Skeletal muscle satellite cell (primary cell): Measurements from ENCODE around the gene AKT1.

Experiments
- H3K27me3 ChIP-seq: 2 replicates; pipeline ENCODE4 v1.7.0; 2013; ENCODE audit warnings: low read length; ENCODE audit not compliant: control insufficient read depth, insufficient read depth
- H3K36me3 ChIP-seq: 2 replicates; pipeline ENCODE4 v1.7.0; 2013; ENCODE audit warnings: mild to moderate bottlenecking, control low read depth, low read length; ENCODE audit not compliant: insufficient read depth
- H3K4me1 ChIP-seq: 2 replicates; pipeline ENCODE4 v1.7.0; 2013; ENCODE audit warnings: low read length; ENCODE audit not compliant: control insufficient read depth, insufficient read depth
- H3K4me2 ChIP-seq: 2 replicates; pipeline ENCODE4 v1.7.0; 2013; ENCODE audit warnings: mild to moderate bottlenecking, low read length
- H3K4me3 ChIP-seq: 2 replicates; pipeline ENCODE4 v1.7.0; 2013; ENCODE audit warnings: low read length
- H3K9ac ChIP-seq: 2 replicates; pipeline ENCODE4 v1.7.0; 2013; ENCODE audit warnings: mild to moderate bottlenecking, low read depth, low read length, moderate library complexity
- H3K9me3 ChIP-seq: replicated peaks from 2 replicates; pipeline ENCODE4 v1.7.0; 2013; ENCODE audit warnings: mild to moderate bottlenecking, control low read depth, low read length

Gene AKT1

DNA sequence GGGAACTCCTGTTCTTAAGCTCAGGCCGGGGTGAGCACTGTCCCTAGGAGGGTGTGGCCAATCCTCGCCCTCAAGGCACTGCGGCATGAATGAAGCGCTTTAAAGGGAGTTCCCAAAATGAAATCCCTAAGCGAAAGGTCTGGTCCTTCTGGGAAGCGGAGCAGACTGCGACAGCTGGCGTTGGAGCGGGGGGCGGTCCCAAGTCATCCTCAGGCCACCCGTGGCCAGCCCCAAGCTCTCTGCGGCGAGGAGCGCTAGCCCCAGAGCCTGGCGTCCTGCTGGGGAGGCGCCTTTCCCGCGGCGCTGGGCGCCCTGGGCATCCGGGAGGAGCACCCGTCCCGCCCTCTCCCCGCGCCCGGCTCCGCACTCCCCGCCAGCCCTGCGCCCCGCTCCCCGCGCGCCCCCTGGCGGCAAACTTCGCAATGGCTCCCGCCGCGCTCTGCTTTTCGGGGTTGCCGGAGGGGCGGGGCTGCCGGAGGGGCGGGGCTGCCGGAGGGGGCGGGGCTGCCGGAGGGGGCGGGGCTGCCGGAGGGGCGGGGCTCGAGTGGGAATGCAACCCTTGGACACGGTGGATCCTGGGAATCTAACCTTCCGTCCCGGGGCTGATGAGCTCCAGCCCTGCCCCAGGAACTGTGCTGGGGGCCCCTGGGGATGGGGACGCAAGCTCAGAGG lies 30.8 kb upstream of the AKT1 start:
- H3K27me3 ChIP-seq = no peaks in the 10 kb centered on the region
- H3K9me3 ChIP-seq = no peaks in the 10 kb centered on the region
- H3K4me3 ChIP-seq = peak overlapping the region; percentile 76
- H3K4me1 ChIP-seq = peaks cover 19% of the 10 kb centered on the region
- H3K4me2 ChIP-seq = peak overlapping the region; percentile 98
- no peaks in the 10 kb centered on the region for H3K36me3 ChIP-seq
- H3K9ac ChIP-seq = peak overlapping the region; percentile 66

GRCh38 chr14:104824353-104824997 lies 28.9 kb upstream of the AKT1 start:
- Histone ChIP-seq H3K27me3 (no peaks in the 10 kb centered on the region), H3K9me3 (no peaks in the 10 kb centered on the region), H3K9ac (no peak overlapping the region), H3K4me1 (peaks cover 19% of the 10 kb centered on the region), H3K4me3 (no peak overlapping the region), H3K36me3 (no peaks in the 10 kb centered on the region), H3K4me2 (no peak overlapping the region)

- Histone ChIP-seq H3K9me3 (no peaks in the 10 kb centered on the region), H3K27me3 (no peaks in the 10 kb centered on the region), H3K4me1 (peaks cover 19% of the 10 kb centered on the region), H3K4me3 (no peak overlapping the region), H3K36me3 (no peaks in the 10 kb centered on the region), H3K9ac (no peak overlapping the region), H3K4me2 (no peak overlapping the region)
Measured at GRCh38 chr14:104822821-104823615, 27.5 kb upstream of the AKT1 start.

DNA sequence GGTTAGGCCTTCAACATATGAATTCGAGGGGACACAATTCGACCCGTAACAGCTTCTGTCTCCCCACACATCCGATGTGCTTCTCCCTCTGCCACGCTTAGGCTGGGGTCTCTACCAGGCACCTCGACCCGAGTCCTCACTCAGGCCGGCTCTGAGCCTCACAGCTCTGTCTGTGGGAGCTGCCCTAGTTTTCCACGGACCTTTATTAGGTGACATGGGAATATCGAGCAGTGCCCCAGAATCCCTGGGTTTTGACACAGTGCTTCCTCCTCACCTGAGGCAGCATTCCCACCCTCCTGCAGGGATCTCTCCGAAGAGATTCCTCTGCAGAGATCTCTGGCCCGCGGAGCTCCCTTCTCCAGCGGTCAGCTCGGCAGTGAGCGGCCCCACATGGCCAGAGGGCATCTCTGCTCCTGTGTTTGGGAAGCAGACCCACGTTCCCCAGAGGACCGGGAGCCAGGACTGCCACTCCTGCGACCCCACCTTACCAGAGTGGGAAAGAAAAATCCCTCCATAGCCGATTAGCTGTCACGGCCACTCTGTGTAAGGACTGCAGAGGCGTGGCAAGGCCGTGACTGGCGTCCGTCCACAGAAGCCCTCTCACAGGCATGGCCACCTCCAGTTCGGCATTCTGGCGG lies 26.5 kb upstream of the AKT1 start:
- H3K36me3 ChIP-seq = no peaks in the 10 kb centered on the region
- no peak overlapping the region for H3K9ac ChIP-seq
- peaks cover 10% of the 10 kb centered on the region for H3K4me1 ChIP-seq
- no peak overlapping the region for H3K4me2 ChIP-seq
- H3K4me3 ChIP-seq = no peak overlapping the region
- no peaks in the 10 kb centered on the region for H3K9me3 ChIP-seq
- H3K27me3 ChIP-seq = no peaks in the 10 kb centered on the region

- H3K9ac ChIP-seq = no peak overlapping the region
- H3K9me3 ChIP-seq = no peaks in the 10 kb centered on the region
- no peak overlapping the region for H3K4me3 ChIP-seq
- H3K27me3 ChIP-seq = no peaks in the 10 kb centered on the region
- H3K36me3 ChIP-seq = no peaks in the 10 kb centered on the region
- H3K4me2 ChIP-seq = no peak overlapping the region
- peaks cover 14% of the 10 kb centered on the region for H3K4me1 ChIP-seq
Measured at GRCh38 chr14:104821229-104821945, 25.8 kb upstream of the AKT1 start.

DNA sequence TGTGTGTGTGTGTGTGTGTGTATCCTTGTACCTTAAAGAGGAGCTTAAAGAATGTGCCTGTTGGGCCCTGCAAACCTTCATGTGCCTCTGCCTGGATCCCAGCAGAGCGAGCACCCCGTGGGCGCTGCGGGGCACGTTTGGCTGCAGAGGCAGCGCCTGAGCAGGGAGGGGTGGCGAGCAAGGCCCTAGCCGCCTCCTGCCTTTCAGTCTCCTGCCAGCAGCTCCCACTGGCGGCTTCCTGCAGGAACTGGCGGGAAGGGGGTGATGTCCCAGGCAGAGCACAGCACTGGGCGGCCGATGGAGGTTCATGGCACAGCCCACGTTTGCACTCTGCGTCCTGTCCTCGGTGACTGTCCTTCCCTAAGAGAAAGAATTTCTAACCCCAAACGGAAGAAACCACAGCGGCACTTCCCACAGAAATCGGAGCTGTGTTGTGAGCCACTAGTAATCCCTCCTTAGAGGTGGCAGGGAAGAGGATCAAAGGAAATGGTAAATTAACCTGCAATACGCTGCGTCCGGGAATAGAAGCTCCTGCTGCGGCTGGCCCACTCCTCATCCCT lies 25.2 kb upstream of the AKT1 start:
- H3K9me3 ChIP-seq = no peaks in the 10 kb centered on the region
- H3K9ac ChIP-seq = no peak overlapping the region
- H3K27me3 ChIP-seq = no peaks in the 10 kb centered on the region
- no peak overlapping the region for H3K4me3 ChIP-seq
- peaks cover 11% of the 10 kb centered on the region for H3K4me1 ChIP-seq
- H3K36me3 ChIP-seq = no peaks in the 10 kb centered on the region
- no peak overlapping the region for H3K4me2 ChIP-seq

GRCh38 chr14:104819361-104819781 lies 23.8 kb upstream of the AKT1 start:
- Histone ChIP-seq H3K9ac (no peak overlapping the region), H3K27me3 (no peaks in the 10 kb centered on the region), H3K4me3 (no peak overlapping the region), H3K4me1 (peaks cover 8% of the 10 kb centered on the region), H3K4me2 (no peak overlapping the region), H3K36me3 (no peaks in the 10 kb centered on the region), H3K9me3 (no peaks in the 10 kb centered on the region)

- H3K4me1 ChIP-seq = peaks cover 8% of the 10 kb centered on the region
- H3K9ac ChIP-seq = no peak overlapping the region
- no peaks in the 10 kb centered on the region for H3K9me3 ChIP-seq
- H3K36me3 ChIP-seq = no peaks in the 10 kb centered on the region
- no peak overlapping the region for H3K4me2 ChIP-seq
- no peak overlapping the region for H3K4me3 ChIP-seq
- H3K27me3 ChIP-seq = no peaks in the 10 kb centered on the region
Measured at GRCh38 chr14:104818714-104819161, 23.2 kb upstream of the AKT1 start.

- Histone ChIP-seq H3K27me3 (no peaks in the 10 kb centered on the region), H3K9me3 (no peaks in the 10 kb centered on the region)
Measured at GRCh38 chr14:104817930-104818713, 22.6 kb upstream of the AKT1 start.

DNA sequence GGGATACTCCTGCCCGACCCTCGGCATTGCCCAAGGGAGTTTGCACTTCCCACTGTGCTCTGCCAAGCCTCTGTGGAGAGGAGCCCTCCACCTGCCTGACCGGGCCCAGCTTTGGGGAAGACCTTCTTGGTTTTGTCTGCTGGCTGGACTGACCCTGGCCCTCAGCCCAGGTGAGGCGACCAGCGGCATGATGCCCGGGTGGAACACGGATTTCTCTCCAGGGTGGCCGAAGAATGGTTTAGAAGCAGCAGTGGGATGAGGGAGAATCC lies 21.0 kb upstream of the AKT1 start:
- Histone ChIP-seq H3K27me3 (no peaks in the 10 kb centered on the region), H3K4me2 (peak overlapping the region; percentile 98), H3K4me3 (peak overlapping the region; percentile 95), H3K36me3 (no peaks in the 10 kb centered on the region), H3K4me1 (peaks cover 8% of the 10 kb centered on the region), H3K9me3 (no peaks in the 10 kb centered on the region), H3K9ac (peak overlapping the region; percentile 92)

More at GRCh38 chr14:104817930-104818713, 22.6 kb upstream of the AKT1 start:
- H3K9ac ChIP-seq = no peak overlapping the region
- H3K4me2 ChIP-seq = no peak overlapping the region
- H3K4me3 ChIP-seq = no peak overlapping the region
- peaks cover 8% of the 10 kb centered on the region for H3K4me1 ChIP-seq
- no peaks in the 10 kb centered on the region for H3K36me3 ChIP-seq
